Neural cell (in vitro differentiated cells): ENCODE data around the gene PHACTR2. TPM values are rescaled to one million over a fixed set of nuclear protein-coding genes. Genes with fewer than 3 reads are reported as not detected.

Source experiments
- H2AFZ ChIP-seq: fragments of 200-600, 300-800 bp; sonication (generic), shearing (Covaris generic); 2 replicates; pipeline ENCODE4 v1.6.0; 2014; ENCODE audit warnings: low read depth, mild to moderate bottlenecking, antibody characterized with exemption, low read length, moderate library complexity
- H3F3A ChIP-seq: fragments of 200-600 bp; shearing (Covaris generic); 2 replicates; pipeline ENCODE4 v1.6.1; 2016; ENCODE audit warnings: mild to moderate bottlenecking, moderate library complexity, mixed read lengths, antibody characterized with exemption, low read length; ENCODE audit not compliant: insufficient read depth, poor library complexity, severe bottlenecking
- H3K27ac ChIP-seq: fragments of 200-600, 300-800 bp; sonication (generic), shearing (Covaris generic); 2 replicates; pipeline ENCODE4 v1.5.1; 2014; ENCODE audit warnings: mild to moderate bottlenecking, low read length, moderate library complexity
- H3K27me3 ChIP-seq: fragments of 300-800, 200-600 bp; sonication (generic), shearing (Covaris generic); 2 replicates; pipeline ENCODE4 v1.6.0; 2014; ENCODE audit warnings: mild to moderate bottlenecking, low read depth, low read length, moderate library complexity; ENCODE audit not compliant: insufficient read depth
- H3K36me3 ChIP-seq: fragments of 300-800, 200-600 bp; sonication (generic), shearing (Covaris generic); 2 replicates; pipeline ENCODE4 v1.5.1; 2014; ENCODE audit warnings: mild to moderate bottlenecking, antibody characterized with exemption, low read length, moderate library complexity; ENCODE audit not compliant: insufficient read depth
- H3K4me2 ChIP-seq: fragments of 300-800, 200-600 bp; sonication (generic), shearing (Covaris generic); 2 replicates; pipeline ENCODE4 v1.6.0; 2014; ENCODE audit warnings: mild to moderate bottlenecking, low read length
- H3K4me3 ChIP-seq: fragments of 300-800, 200-600 bp; sonication (generic), shearing (Covaris generic); 2 replicates; pipeline ENCODE4 v1.5.1; 2014; ENCODE audit warnings: mild to moderate bottlenecking, low read length, moderate library complexity
- H3K79me2 ChIP-seq: fragments of 200-600 bp; shearing (Covaris generic); replicated peaks from 2 replicates; pipeline ENCODE4 v1.6.0; 2014; ENCODE audit warnings: mild to moderate bottlenecking, low read length, moderate library complexity; ENCODE audit not compliant: insufficient read depth
- H3K9ac ChIP-seq: fragments of 300-800, 200-600 bp; sonication (generic), shearing (Covaris generic); 2 replicates; pipeline ENCODE4 v1.6.1; 2016; ENCODE audit warnings: mild to moderate bottlenecking, low read length, mixed read lengths
- H3K9me2 ChIP-seq: fragments of 200-600 bp; shearing (Covaris generic); 2 replicates; pipeline ENCODE4 v1.6.1; 2016; ENCODE audit warnings: mild to moderate bottlenecking, low read length, mixed read lengths; ENCODE audit not compliant: insufficient read depth
- H3K9me3 ChIP-seq: fragments of 200-600, 300-800 bp; sonication (generic), shearing (Covaris generic); 2 replicates; pipeline ENCODE4 v1.6.1; 2016; ENCODE audit warnings: mild to moderate bottlenecking, mixed run types, low read length, moderate library complexity, mixed read lengths
- H4K20me1 ChIP-seq: fragments of 200-600 bp; shearing (Covaris generic); 2 replicates; pipeline ENCODE4 v1.6.1; 2016; ENCODE audit warnings: mild to moderate bottlenecking, mixed run types; ENCODE audit not compliant: insufficient read depth
- CTCF ChIP-seq: fragments of 450-650 bp; IDR thresholded peaks from 2 replicates; pipeline ENCODE4 v1.5.1; 2014; ENCODE audit warnings: antibody characterized with exemption, mild to moderate bottlenecking, moderate library complexity; ENCODE audit not compliant: poor library complexity, severe bottlenecking
- EP300 ChIP-seq: fragments of 450-650 bp; conservative IDR thresholded peaks from 2 replicates; pipeline ENCODE4 v1.6.1; 2014; ENCODE audit warnings: antibody characterized with exemption, mild to moderate bottlenecking, moderate library complexity; ENCODE audit not compliant: poor library complexity, severe bottlenecking
- EZH2 ChIP-seq: fragments of 200-600, 300-800 bp; shearing (Covaris generic), sonication (generic); IDR thresholded peaks from 2 replicates; pipeline ENCODE4 v1.6.1; 2014; ENCODE audit warnings: antibody characterized with exemption, low read length, borderline replicate concordance, mild to moderate bottlenecking; ENCODE audit not compliant: insufficient read depth, poor library complexity, severe bottlenecking
- MXI1 ChIP-seq: fragments of 450-650 bp; conservative IDR thresholded peaks from 2 replicates; pipeline ENCODE4 v1.6.1; 2014; ENCODE audit warnings: antibody characterized with exemption, mild to moderate bottlenecking; ENCODE audit not compliant: poor library complexity, severe bottlenecking
- POLR2AphosphoS5 ChIP-seq: IDR thresholded peaks from 2 replicates; pipeline ENCODE4 v1.6.1; 2012
- RAD21 ChIP-seq: fragments of 450-650 bp; conservative IDR thresholded peaks from 2 replicates; pipeline ENCODE4 v1.6.1; 2014; ENCODE audit warnings: antibody characterized with exemption, mild to moderate bottlenecking, moderate library complexity
- REST ChIP-seq: IDR thresholded peaks from 2 replicates; pipeline ENCODE4 v1.6.1; 2012; ENCODE audit warnings: borderline replicate concordance
- SMC3 ChIP-seq: fragments of 450-650 bp; conservative IDR thresholded peaks from 2 replicates; pipeline ENCODE4 v1.6.1; 2014; ENCODE audit warnings: antibody characterized with exemption, mild to moderate bottlenecking, moderate library complexity; ENCODE audit not compliant: poor library complexity
- TAF1 ChIP-seq: IDR thresholded peaks from 2 replicates; pipeline ENCODE4 v1.6.1; 2012; ENCODE audit warnings: low read depth
- polyA plus RNA-seq: library from polyadenylated mRNA; depleted of rRNA; stranded (reverse); fragments of >200 nt; gene quantifications from 2 replicates; pipeline ENCODE4 v1.2.3, GENCODE V29; 2014

The PHACTR2 gene
- polyA plus RNA-seq, 1 donor from 2014 or later = 2.8 TPM

- H3K4me3 ChIP-seq = no peak overlapping the region
- TF ChIP-seq TAF1 (no peak), RAD21 (no peak), POLR2AphosphoS5 (no peak), SMC3 (no peak), CTCF (no peak), EP300 (no peak), MXI1 (no peak), REST (no peak), EZH2 (no peak)
- H2AFZ ChIP-seq = no peak overlapping the region
- H3K9ac ChIP-seq = no peak overlapping the region
- peaks cover 2% of the 10 kb centered on the region for H3K9me3 ChIP-seq
- H3K79me2 ChIP-seq = peaks cover 9% of the 10 kb centered on the region
- no peaks in the 10 kb centered on the region for H3K36me3 ChIP-seq
- no peaks in the 10 kb centered on the region for H3K9me2 ChIP-seq
- no peak overlapping the region for H3K4me2 ChIP-seq
- peaks cover 2% of the 10 kb centered on the region for H3F3A ChIP-seq
- no peaks in the 10 kb centered on the region for H4K20me1 ChIP-seq
- H3K27ac ChIP-seq = no peak overlapping the region
- peaks cover 4% of the 10 kb centered on the region for H3K27me3 ChIP-seq
These were observed 2.4 kb downstream of the PHACTR2 start for GRCh38 chr6:143680141-143680540.

DNA sequence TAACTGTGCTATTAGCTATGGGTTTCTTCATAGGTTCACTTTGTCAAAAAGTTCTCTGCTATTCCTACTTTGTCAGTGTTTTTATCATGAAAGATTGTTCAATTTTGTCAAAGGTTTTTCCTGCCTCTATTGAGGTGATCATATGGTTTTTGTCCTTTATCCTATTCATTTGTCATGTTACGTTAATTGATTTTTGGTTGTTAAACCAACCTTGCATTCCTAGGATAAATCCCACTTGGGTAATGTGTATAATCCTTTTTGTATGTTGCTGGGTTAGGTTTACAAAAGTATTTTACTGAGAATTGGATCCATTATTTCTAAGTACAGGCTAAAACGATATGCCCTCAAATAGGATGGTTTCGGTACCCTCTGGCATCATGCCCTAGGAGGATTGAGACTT, 5.0 kb downstream of the PHACTR2 start:
- H3K9me3 ChIP-seq = peaks cover 2% of the 10 kb centered on the region
- no peaks in the 10 kb centered on the region for H4K20me1 ChIP-seq
- TF ChIP-seq SMC3 (no peak), MXI1 (no peak), POLR2AphosphoS5 (no peak), EZH2 (no peak), REST (no peak), CTCF (no peak), RAD21 (no peak), EP300 (no peak), TAF1 (no peak)
- no peaks in the 10 kb centered on the region for H3K36me3 ChIP-seq
- no peak overlapping the region for H3K4me3 ChIP-seq
- H2AFZ ChIP-seq = no peak overlapping the region
- H3K4me2 ChIP-seq = no peak overlapping the region
- H3K79me2 ChIP-seq = peaks cover 9% of the 10 kb centered on the region
- H3K27me3 ChIP-seq = peaks cover 4% of the 10 kb centered on the region
- no peak overlapping the region for H3K27ac ChIP-seq
- no peaks in the 10 kb centered on the region for H3K9me2 ChIP-seq
- no peak overlapping the region for H3K9ac ChIP-seq
- H3F3A ChIP-seq = peaks cover 2% of the 10 kb centered on the region
